Stimulated activated CD4-positive, alpha-beta T cell treated with anti-CD3 and anti-CD28 coated beads, Interleukin-12 subunit alpha, Interleukin-12 subunit beta, amount 100 ng/mL, for 4 hours (primary cell): Measurements from ENCODE around the gene IHH.

ENCODE experiments used
- DNase-seq: peaks from one replicate; pipeline ENCODE4 v3.0.0-alpha.2; 2020

The IHH gene

GRCh38 chr2:219073413-219074129 lies 12.8 kb upstream of the IHH start:
- no peak for DNase-seq

DNA sequence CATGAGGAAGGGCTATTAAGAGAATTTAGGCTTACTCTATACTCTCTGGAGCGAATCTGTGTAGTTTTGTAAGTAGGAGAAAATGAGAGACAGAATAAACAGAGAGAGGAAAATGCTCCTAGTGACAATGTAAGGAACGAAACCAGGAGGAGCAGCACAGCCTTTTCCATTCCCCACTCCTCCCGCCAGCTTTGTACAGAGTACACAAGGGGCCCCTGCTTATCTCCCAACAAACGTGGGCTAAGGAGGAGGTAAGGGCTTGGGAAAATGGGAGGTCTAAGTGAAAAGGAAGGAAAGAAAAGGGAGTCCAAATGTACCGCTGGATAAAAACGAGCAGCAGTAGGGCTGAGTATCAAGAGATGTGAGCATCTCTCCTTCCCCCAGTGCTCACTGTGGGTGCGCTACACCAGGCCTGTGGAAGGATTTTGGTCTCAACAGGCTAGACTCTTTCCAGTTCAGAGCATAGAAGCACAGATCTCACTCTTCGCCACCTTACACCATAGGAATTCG lies 12.1 kb upstream of the IHH start:
- DNase-seq, result no peak

GRCh38 chr2:219071131-219071816 lies 10.6 kb upstream of the IHH start:
- DNase-seq, result no peak

- DNase-seq, result no peak
Observed at GRCh38 chr2:219065484-219065883, 4.8 kb upstream of the IHH start.

- DNase-seq, result no peak
Observed at GRCh38 chr2:219062081-219062480, 1.4 kb upstream of the IHH start.

DNA sequence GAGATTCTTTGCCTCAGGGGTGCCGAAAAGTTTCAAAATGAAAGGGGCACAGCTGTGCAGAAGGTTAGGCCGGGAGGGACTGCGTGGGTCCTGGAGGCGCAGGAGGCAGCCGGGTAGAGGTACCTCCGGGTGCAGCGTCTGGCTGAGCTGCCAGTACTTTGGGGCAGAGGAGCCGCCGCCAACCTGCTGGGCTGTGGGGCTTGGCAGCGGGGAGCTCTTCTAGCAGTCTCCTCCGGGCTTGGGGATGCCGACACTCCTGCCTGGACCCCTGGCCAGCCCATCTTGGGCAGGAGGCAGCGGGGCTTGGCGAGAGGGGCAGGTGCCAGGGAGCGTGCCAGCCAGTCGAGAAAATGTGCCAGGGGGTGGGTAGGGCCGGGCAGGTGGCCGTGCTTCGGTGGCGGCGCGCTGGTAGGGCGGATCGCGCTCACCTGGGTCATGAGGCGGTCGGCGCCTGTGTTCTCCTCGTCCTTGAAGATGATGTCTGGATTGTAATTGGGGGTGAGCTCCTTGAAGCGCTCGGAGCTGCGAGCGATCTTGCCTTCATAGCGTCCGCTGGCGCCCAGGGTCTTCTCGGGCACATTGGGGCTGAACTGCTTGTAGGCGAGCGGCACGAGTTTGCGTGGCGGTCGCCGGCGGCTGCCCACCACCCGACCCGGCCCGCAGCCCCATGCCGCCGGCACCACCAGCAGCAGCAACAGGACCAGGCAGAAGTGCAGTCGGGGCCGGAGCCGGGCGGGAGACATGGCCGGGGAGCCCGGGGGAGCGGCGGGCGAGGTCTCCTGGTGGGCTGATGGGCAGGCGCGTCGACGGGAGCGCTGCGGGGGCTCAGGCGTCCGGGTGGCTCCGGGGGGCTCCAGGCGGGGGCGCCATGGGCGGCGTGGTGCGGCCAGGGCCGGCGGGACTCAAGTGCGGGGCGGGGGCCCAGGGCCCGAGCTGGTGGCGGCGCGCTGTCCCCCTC lies 717 bp downstream of the IHH start:
- no peak for DNase-seq

DNA sequence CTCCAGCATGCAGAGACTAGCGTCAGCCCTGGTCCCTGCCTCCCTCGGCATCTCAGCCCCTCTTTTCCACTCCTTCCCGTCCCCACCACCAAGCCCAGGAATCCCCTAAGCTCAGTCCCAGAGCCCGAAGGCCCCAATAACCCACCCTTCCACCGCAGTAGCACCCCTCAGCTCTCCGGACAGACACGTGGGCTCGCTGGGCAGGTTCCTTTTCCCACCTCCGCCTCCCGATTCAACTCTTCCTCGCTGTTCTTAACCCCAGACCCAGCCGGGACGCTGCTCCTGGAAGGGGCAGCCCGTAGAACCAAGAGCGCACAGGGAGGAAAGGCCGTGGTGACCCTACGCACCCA lies 1.4 kb downstream of the IHH start:
- DNase-seq, result no peak

GRCh38 chr2:219058541-219059374 lies 2.0 kb downstream of the IHH start:
- no peak for DNase-seq

DNA sequence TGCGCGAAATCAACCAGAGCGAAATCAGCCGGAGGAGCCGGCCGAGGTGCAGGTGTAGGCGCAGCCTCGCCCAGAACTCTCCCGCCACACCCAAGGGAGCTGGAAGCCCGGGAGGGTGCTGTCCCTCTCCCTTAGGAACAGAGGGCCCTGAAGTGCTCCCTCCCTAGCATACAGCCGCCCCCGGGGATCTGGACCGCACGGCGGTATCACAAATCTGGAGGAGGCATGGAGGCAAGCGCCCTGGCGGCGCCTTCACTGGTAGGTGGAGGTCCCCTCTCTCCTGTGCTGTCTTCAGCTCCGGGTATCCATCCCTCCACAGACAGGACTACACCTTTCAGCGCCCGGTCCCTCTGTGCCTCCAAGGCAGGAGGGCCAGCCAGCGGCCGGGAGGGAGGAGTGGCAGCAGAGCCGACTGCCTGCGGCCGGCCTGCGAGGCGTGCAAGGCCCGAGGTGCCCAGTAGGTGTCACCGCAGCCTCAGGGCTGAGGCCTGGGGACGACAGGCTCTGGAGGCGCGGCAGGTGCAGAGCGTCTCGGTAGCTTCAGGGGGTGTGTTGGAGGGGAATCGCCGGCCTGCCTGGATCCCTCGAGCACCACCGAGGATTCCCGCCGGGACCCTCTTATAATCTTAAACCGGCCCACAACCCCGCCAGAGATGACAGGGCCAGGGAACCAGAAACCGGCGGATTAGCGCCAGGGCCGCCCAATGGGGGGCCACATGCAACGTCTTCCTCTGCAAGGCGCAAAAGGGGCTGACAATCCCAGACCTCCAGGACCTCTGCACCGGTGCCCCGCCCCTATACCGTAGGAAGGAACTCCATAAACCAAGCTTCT lies 2.8 kb downstream of the IHH start:
- peak; percentile 74 for DNase-seq

DNA sequence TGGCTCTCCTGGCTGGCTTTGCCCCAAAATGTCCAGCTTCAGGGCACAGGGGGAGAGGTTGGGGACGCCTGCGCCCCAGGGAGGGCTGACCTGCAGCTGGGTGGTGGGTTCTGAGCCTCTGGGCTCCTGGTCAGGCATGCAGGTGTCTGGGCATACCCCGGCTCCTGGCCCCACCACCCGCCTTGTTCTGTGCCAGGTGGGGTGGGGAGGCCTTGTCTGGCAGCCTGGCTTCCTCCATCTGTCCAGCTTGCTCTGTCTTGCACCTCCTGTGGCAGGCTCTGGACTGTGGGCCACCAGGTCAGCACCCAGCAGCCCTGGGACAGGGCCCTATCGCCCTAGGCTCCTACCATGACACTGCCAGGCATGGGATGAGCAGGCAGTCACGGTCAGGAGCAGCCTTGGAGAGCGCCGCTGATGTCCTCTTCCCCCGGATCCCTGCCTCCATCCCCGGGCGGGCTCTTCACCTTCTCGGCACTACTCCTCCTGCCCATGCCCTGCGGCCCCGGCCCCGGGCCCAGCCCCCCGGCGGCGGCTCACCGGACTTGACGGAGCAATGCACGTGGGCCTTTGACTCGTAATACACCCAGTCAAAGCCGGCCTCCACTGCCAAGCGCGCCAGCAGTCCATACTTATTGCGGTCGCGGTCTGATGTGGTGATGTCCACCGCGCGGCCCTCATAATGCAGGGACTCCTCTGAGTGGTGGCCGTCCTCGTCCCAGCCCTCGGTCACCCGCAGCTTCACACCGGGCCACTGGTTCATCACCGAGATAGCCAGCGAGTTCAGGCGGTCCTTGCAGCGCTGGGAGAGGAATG lies 3.6 kb downstream of the IHH start:
- DNase-seq, result no peak

DNA sequence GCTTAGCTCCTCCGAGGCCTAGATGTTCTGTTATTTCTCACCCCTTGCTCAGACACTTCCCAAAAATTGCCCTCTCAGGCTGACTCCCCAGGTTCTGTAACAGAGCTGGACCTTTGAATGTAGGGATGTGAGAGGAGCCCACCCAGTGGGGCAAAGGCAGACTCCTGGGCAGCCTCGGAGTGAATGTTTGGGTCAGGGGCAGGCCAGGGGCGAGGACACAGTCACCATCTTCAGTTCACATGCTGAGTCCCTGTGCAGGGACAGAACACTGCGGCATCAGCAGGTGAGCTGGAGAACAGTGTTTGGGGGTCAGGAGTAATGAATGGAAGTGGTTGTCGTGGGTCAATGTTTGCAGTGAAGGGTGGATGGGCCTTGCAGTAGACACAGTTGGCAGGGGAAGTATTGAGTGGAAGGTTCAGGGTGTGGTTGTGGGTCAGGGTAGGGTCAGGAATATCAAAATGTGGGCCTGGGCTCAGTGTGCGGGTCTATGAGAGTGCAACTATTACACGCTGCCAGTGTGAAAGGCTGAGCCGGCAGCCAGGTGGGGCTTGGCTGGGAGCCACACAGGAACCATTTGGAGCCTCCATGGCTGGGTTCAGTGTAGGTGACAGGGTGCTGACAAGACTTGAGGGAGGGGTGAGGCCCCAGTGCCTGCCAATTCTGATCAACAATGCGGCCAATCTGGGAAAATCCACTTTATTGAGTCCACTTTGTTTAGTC lies 4.4 kb downstream of the IHH start:
- no peak for DNase-seq

DNA sequence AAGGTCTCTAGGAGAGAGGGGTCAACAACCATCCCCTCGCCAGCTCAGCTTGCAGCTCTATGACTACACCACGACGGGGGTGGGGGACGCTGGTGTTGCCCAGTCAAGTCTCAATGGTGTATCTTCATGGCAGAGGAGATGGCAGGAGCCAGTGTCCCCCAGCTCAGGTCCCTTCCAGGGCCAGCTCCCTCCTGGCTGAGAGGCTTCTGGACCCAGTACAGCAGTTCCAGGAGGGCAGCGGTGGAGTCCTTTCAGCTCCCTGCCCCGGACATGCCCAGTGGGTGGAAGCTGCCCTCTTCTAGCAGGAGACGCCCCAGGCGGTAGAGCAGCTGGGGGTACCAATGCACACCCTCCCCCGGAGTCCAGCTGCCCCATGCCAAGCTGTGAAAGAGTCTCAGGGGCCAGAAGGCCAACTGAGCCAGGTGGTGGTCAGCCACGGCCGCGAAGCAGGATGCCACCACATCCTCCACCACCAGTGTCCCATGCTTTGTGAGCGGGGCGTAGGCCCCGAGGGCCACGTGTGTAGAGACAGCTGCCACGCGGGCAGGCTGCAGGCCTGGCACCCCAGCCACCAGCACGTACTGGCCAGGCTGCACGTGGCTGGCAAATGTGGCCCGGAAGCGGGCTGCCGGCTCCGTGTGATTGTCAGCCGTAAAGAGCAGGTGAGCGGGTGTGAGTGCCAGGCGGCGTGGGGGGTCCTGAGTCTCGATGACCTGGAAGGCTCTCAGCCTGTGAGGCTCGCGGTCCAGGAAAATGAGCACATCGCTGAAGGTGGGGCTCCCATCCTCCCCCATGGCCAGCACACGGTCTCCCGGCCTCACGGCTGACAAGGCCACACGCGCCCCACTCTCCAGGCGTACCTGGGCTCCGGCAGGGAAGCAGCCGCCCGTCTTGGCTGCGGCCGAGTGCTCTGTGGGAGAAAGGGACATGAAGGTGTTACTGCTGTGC lies 5.5 kb downstream of the IHH start:
- no peak for DNase-seq

DNA sequence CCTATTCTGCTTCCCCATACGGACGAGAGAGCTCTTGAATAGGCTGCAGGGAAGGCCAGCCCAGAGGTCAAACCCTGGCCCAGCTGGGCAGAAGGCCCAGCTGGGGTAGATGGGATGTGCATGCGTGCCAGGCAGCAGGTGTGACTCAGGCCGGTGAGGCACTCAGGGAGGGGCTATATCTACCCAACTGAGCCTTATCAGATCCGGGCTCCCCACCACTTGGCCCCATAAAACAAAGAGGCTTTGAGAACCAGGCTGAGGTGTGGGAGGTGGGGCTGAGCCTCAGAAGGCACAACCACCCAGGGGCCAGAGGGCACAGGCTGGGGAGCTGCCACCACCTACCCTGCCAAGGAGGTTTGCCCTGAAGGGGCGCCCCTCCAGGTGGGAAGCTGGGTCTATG lies 11.4 kb downstream of the IHH start:
- no peak for DNase-seq

- DNase-seq, result no peak
Observed at GRCh38 chr2:219045937-219046550, 14.7 kb downstream of the IHH start.

- DNase-seq, result no peak
Observed at GRCh38 chr2:219042750-219043149, 18.0 kb downstream of the IHH start.

- DNase-seq, result no peak
Observed at GRCh38 chr2:219042157-219042556, 18.6 kb downstream of the IHH start.

DNA sequence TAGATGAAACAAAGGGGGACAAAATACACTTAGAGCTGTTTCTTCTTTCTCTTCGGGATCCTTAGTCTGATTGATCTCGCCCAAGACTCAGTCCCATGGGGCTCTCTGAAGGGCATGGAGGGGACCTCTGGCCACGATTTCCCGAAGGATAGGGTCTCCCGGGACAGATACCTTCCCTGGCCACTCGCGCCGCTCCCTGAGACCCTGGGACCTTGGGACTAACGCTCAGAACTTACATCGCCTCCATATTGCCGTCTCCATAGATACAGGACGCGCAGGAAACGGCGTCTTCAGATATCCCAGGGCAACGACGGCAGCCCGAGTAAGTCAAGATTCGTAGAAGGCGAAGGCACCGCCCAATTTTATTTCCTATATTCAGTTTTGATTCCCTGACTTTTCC lies 19.5 kb downstream of the IHH start, which contains the start of gene CFAP65:
TSS of gene CFAP65 (minus strand) at position 265 of the 400 bp plus-strand sequence. CDS start 2,468 bp downstream, outside the sequence.
- no peak for DNase-seq

DNA sequence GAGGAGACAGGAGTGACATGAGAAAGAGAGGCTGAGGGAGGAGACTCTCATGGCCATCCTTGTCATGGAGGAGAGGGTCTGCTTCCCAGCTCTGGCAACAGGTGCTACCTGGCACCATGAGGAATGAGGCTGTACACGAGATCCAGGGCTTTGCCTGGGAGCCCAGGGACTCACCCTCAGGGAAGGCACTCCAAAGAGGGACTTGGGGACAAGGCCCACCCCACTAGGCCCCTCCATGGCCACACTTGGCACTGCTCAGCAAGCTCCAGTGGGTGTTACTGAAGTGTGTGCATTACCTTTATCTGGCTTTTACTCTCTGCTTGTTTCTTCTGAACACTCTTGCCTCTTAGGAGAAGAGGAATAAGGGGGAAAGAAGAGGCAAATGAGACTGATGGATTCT lies 22.1 kb downstream of the IHH start:
- no peak for DNase-seq
